Fibroblast of gingiva (primary cell): ENCODE data around the gene CPPED1.
A peak's percentile ranks its signal among the peaks of the same experiment; 100 is the strongest.
"Not testable (repeated sequence)": the region's sequence is repeated elsewhere in the genome, so short reads cannot be mapped to it uniquely, and the experiment has no call there.

Experiments used
- DNase-seq: peaks from one replicate; pipeline ENCODE4 v3.0.0-alpha.2; 2011; ENCODE audit warnings: low read depth

CPPED1 gene

GRCh38 chr16:12767897-12768296 lies 35.8 kb downstream of the CPPED1 start:
- DNase-seq, result no peak

GRCh38 chr16:12766853-12767252 lies 36.8 kb downstream of the CPPED1 start:
- DNase-seq, result no peak

GRCh38 chr16:12766208-12766607 lies 37.5 kb downstream of the CPPED1 start:
- not testable (repeated sequence) for DNase-seq

- no peak for DNase-seq
Observed at GRCh38 chr16:12764813-12765488, 38.7 kb downstream of the CPPED1 start.

- no peak for DNase-seq
Observed at GRCh38 chr16:12763517-12763916, 40.2 kb downstream of the CPPED1 start.

GRCh38 chr16:12760819-12761611 lies 42.7 kb downstream of the CPPED1 start:
- no peak for DNase-seq

- no peak for DNase-seq
Observed at GRCh38 chr16:12758670-12759558, 44.8 kb downstream of the CPPED1 start.

GRCh38 chr16:12758031-12758669 lies 45.5 kb downstream of the CPPED1 start:
- DNase-seq, result no peak

GRCh38 chr16:12757546-12757945 lies 46.1 kb downstream of the CPPED1 start:
- DNase-seq, result no peak

GRCh38 chr16:12754824-12755543 lies 48.7 kb downstream of the CPPED1 start:
- peak; percentile 4 for DNase-seq

GRCh38 chr16:12753203-12754023 lies 50.3 kb downstream of the CPPED1 start:
- DNase-seq, result no peak

GRCh38 chr16:12752159-12752558 lies 51.5 kb downstream of the CPPED1 start:
- no peak for DNase-seq

GRCh38 chr16:12750554-12750918 lies 53.2 kb downstream of the CPPED1 start:
- no peak for DNase-seq

GRCh38 chr16:12749076-12749475 lies 54.6 kb downstream of the CPPED1 start:
- no peak for DNase-seq

- no peak for DNase-seq
Observed at GRCh38 chr16:12747827-12748226, 55.9 kb downstream of the CPPED1 start.

GRCh38 chr16:12747261-12747660 lies 56.4 kb downstream of the CPPED1 start:
- no peak for DNase-seq

- DNase-seq, result no peak
Observed at GRCh38 chr16:12744860-12745259, 58.8 kb downstream of the CPPED1 start.

- DNase-seq, result no peak
Observed at GRCh38 chr16:12742741-12743140, 60.9 kb downstream of the CPPED1 start.

- DNase-seq, result no peak
Observed at GRCh38 chr16:12740986-12741610, 62.6 kb downstream of the CPPED1 start.

GRCh38 chr16:12739738-12740137 lies 63.9 kb downstream of the CPPED1 start:
- DNase-seq, result no peak
